Left kidney (tissue), 8 donors: ENCODE results near the gene POLR1E. TPM values are rescaled to one million over a fixed set of nuclear protein-coding genes. Genes with fewer than 3 reads are reported as not detected.

Experiments used
- DNase-seq: peaks from one replicate; pipeline ENCODE4 v3.0.0-alpha.2; 2013
- long read RNA-seq, 8 donors: transcript quantifications; one replicate each; lab custom pipeline, GENCODE V29; 2026
- polyA plus RNA-seq: library from polyadenylated mRNA; unstranded; fragments of 120-200 nt; gene quantifications from one replicate; pipeline ENCODE4 v1.2.1, GENCODE V29; 2013; ENCODE audit not compliant: insufficient read length

The POLR1E gene, protein sequence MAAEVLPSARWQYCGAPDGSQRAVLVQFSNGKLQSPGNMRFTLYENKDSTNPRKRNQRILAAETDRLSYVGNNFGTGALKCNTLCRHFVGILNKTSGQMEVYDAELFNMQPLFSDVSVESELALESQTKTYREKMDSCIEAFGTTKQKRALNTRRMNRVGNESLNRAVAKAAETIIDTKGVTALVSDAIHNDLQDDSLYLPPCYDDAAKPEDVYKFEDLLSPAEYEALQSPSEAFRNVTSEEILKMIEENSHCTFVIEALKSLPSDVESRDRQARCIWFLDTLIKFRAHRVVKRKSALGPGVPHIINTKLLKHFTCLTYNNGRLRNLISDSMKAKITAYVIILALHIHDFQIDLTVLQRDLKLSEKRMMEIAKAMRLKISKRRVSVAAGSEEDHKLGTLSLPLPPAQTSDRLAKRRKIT
- 25.8 TPM for polyA plus RNA-seq
- long read RNA-seq, donor 1, partial matches to known transcripts, result 0 of 3 reads
- long read RNA-seq, donor 1, other reads (novel, unspliced or antisense), result 0 of 3 reads
- long read RNA-seq, donor 2, transcript POLR1E-202 (12 exons, 1,868 nt), result major isoform, 5 of 6 reads
- long read RNA-seq, donor 2, partial matches to known transcripts, result 0 of 6 reads
- long read RNA-seq, donor 2, other reads (novel, unspliced or antisense), result 0 of 6 reads
- long read RNA-seq, donor 3, transcript POLR1E-202 (12 exons, 1,868 nt), result major isoform, 11 of 13 reads
- long read RNA-seq, donor 3, partial matches to known transcripts, result 0 of 13 reads
- long read RNA-seq, donor 3, other reads (novel, unspliced or antisense), result 0 of 13 reads
- long read RNA-seq, donor 4, result 0 reads
- long read RNA-seq, donor 5, transcript POLR1E-202 (12 exons, 1,868 nt), result major isoform, 7 of 7 reads
- long read RNA-seq, donor 5, partial matches to known transcripts, result 0 of 7 reads
- long read RNA-seq, donor 5, other reads (novel, unspliced or antisense), result 0 of 7 reads
- long read RNA-seq, donor 6, transcript POLR1E-202 (12 exons, 1,868 nt), result major isoform, 6 of 6 reads
- long read RNA-seq, donor 6, partial matches to known transcripts, result 0 of 6 reads
- long read RNA-seq, donor 6, other reads (novel, unspliced or antisense), result 0 of 6 reads
- long read RNA-seq, donor 7, transcript POLR1E-202 (12 exons, 1,868 nt), result major isoform, 6 of 7 reads
- long read RNA-seq, donor 7, partial matches to known transcripts, result 0 of 7 reads
- long read RNA-seq, donor 7, other reads (novel, unspliced or antisense), result 0 of 7 reads
- long read RNA-seq, donor 8, partial matches to known transcripts, result 0 of 5 reads
- long read RNA-seq, donor 8, other reads (novel, unspliced or antisense), result 0 of 5 reads

DNA sequence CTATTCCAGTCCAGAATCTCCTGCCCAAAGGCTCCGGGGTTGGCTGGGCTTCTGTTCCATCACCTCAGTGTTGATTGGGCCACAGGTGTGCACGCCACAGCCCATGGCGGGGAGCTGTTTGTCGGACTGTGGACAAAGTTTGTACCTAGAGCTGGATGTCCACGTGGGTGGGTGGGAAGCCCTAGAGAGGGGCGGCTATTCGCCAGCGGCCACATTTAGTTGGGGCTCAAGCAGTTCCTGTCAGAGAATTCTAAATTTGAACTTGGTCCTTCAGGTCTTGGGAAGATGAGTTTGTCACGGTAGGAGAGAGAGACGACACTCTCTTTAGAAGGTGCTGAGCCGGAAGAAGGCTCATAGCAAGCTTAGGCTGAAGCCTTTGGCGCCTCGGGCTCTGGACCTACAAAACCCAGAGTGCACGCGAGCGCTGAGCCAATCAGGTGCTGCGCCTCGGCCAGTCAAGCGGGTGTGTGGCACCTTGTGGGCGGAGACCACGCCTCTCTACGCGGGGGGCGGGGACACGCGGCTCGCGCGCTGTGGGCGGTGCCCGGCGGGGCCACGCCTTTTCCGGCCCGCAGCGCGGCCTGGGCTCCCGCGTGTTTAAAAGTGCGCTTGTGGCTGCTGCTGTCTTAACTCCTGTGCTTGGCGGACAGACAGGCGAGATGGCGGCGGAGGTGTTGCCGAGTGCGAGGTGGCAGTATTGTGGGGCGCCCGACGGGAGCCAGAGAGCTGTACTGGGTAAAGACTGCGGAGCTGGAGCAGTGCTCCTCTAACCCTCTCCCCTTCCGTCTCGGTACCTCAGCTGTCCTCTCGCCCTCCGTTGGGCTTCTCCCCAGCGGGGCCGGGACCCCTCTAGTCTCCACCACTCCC is at the start of gene POLR1E:
Gene POLR1E, plus strand, starts transcription at position 560 of the 867 bp plus-strand sequence. Its CDS starts 100 bp downstream, at position 660.
- DNase-seq, result peak; percentile 89

DNA sequence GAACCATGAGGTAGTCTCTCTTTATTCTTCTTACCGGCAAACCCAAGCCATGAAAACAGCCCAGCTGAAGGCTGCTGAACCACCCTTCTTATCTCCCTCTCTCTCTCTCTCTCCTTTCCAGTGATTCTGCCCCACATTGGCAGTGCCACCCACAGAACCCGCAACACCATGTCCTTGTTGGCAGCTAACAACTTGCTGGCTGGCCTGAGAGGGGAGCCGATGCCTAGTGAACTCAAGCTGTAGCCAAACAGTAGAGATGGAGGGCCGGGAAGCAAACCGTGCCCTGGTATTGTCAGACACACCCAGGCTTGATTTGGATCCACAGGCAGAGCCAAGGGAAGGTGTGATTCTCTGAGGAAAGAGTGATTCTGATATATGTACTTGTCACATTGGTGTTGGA is 49.2 kb upstream of the POLR1E start:
- no peak for DNase-seq

DNA sequence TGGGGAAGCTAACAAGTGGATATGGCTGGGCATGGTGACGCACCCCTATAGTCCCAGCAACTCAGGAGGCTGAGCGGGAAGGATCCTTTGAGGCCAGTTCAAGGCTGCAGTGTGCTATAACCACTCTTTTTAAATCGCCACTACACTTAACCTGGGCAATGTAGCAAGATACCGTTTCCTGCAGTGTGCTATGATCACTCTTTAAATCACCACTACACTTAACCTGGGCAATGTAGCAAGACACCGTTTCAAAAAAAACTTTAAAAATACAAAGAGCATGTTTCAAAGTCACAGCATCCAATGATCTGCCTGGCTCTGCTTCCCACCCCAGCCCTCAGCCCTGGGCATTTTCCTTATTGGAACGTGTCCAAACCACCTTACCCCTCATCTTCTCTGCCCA is 48.7 kb upstream of the POLR1E start:
- DNase-seq, result no peak

DNA sequence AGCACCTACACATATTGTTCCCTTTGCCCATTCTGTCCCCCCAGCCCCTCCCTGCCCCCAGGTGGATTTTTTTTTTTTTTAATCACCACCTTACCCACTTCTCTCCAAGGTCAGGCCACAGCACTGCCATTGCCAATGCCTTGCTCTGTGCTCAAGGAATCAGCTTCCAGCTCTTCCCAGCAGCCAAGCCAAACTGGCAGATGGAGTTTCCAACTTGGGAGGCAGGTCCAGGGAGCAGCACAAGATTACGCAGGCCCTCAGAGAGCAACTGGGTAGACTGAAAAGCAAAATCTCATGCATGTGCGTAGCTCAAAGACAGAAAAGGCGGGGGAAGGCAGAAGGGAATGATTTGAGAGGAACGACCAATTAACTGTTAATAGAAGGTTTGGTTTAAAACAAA is 48.1 kb upstream of the POLR1E start:
- DNase-seq, result no peak

DNA sequence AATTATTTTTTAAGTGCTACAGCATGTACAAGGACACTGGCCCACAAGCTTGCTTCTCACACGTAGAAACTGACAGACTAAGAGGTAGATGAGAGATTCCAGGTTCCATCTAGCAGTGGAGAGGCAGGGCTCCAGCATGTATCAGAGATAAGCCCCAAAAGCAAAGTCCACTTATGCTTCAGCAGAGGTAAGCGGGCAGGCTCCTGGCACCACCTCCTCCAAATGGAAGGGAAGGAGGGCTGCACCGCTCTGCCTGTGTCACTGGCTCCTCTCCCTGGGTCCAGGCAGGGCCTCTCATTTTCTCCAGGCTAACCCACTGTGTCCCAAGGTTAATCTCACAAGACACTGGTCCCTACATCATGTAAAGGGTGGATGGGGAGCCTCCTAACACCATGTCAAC is 47.4 kb upstream of the POLR1E start:
- no peak for DNase-seq

DNA sequence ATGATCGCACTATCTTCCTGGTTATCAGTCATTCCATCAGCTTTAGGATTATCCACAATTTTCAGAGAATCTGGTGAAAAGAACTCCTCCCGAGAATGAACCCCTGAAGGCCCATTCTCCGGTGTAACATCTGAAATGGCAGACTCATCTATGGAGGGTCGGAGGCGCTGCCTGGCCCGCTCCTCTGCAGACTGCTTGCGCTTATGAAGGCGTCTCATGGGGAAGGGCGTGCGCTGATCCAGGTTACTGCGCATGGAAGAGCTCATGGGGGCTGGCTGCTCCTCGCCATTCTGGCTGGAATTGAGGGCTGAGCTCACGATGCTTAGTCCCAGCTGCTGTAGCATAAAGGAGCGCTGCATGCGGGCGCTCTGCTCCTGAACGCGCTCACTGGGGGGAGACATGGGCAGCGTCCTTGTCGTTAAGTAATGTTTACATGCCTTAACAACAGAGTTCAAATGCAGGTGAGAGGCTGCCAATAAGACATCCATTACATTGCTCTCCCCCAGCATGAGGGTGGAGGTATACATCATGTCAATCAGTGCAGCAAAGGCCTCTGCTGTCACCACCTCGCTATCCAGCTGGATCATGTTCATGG is 43.9 kb upstream of the POLR1E start:
- DNase-seq, result no peak

DNA sequence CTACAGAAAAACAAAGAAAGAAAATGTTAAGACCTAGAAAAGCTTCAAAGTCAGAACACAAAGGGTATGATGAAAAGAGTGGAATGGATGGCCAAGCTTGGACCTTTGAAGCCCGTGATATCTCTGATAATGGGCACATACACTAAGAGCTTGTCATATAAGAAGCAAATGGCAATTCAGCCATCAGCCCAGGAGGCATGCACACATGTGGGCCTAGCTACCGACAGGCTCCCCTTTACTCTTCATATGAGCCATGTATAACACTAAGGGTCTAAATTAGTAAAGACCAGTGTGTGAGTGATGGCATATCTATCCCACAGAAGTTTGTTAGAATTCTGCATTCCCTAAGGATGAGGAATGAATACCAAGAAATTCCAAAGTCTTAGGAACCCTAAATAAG is 43.2 kb upstream of the POLR1E start:
- no peak for DNase-seq

DNA sequence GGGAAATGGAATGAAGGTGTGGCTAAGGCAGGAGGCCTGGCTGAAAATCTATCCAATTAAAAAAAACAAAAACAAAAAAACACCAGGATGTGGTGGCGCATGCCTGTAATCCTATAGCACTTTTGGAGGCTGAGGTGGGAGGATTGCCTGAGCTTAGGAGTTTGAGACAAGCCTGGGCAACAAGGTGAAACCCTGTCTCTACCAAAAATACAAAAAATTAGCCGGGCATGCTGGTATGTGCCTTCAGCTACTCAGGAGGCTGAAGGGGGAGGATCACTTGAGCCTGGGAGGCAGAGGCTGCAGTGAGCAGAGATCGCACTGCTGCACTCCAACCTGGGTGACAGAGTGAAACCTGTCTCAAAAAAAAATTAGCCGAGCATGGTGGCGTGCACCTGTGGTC is 42.2 kb upstream of the POLR1E start:
- DNase-seq, result no peak

DNA sequence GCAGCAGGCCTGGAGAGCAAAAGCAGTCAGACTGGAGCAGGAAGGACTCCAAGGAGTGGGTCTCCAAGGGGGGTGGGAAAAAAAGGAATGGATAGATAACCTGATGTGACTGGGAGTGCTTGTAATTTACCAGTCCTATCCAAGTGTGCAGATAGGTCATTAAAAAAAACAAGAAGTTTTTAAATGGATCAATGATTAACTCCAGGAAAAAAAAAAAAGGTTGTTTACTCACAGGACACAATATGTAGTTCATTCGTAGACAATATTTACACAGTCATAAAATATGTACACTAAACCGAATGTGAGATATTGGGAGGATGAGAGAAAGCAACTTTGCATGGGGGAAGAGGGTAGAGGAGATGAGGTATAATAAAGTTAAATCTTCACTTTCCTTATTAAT is 40.9 kb upstream of the POLR1E start:
- no peak for DNase-seq

DNA sequence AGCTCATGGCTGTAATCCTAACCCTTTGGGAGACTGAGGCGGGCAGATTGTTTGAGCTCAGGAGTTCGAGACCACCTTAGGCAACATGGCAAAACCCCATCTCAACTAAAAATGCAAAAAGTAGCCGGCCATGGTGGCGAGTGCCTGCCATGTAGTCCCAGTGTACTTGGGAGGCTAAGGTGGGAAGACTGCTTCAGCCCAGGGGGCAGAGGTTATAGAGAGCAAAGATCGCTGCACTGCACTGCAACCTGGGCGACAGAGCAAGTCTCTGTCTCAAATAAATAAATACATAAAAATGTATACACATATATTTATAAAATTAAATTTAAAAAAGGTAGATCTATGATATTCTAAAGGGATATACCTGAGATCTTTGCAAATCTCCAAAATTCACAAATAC is 39.9 kb upstream of the POLR1E start:
- no peak for DNase-seq

DNA sequence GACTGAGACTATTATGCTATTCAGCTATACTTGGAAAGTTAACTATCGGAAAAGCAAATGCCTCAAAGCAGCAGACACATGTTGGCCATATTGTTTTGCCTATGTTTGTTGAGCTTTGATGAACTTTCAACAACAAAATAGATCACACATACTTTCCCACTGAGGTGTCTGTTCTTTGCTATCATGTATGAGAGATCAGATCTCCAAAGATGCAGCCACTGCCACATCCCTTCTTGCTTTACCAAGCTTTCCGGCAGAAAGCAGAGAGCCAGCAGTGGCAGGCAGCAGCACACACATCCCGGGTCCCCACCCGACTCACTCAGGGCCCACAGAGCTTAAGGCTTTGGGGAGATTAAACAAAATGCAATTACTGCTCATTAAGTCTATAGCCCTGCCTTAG is 39.3 kb upstream of the POLR1E start:
- DNase-seq, result no peak

DNA sequence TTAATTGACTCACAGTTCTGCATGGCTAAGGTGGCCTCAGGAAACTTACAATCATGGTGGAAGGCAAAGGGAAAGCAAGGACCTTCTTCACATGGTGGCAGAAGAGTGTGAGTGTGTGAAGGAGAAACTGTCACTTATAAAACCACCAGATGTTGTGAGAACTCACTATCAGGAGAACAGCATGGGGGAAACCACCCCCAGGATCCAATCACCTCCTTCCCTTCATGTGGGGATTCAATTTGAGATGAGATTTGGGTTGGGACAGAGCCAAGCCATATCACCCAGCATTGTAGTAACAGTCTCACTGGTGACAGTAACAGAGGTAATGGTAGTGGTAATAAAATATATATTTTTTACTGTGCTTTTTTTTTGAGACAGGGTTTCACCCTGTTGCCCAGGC is 38.6 kb upstream of the POLR1E start:
- DNase-seq, result no peak

DNA sequence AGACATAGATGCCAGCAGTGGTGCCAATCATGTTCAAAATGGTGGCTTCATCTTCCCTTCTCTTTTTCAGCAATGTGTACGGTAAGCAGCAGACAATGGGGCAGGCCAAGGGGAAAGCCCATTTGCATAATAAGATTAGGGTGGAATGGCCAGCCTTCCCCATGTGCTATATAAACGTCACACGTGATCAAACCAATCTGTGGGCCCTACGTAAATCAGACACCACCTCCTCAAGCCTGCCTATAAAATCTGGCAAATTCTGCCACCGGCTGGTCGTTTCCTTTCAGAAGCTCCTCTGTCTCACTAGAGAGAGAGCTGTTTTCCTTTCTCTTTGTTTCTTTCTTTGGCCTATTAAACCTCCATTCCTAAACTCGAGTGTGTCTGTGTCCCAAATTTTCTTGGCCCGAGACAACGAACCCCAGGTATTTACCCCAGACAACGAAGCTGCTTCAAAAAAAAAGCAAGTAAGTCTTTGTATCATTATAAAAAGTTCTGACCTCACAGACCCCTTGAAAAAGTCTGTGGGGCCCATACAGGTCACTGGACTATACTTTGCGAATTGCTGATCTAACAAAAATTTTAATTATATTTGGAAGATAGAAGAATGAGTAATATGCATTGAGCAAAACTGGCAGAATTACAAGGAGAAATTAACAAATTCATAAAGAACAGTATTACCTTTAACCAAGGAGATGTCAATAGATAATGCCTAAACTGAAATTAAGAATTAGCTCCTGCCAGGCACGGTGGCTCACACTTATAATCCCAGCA is 35.7 kb upstream of the POLR1E start:
- no peak for DNase-seq

DNA sequence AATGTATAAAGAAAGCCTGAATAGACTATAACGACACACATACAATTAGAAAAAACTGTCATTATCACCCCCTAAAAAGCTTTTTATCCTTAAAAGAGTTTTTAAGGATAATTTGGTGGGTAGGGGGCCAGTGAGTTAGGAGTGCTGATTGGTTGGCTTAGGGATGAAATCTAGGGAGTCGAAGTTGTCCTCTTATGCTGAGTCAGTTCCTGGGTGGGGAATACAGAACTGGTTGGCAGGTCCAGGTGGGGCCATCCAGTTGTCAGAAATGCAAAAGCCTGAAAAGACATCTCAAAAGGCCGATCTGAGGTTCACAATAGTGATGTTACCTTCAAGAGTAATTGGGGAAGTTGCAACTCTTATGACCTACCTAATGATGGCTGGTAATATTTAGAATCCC is 34.1 kb upstream of the POLR1E start:
- no peak for DNase-seq

DNA sequence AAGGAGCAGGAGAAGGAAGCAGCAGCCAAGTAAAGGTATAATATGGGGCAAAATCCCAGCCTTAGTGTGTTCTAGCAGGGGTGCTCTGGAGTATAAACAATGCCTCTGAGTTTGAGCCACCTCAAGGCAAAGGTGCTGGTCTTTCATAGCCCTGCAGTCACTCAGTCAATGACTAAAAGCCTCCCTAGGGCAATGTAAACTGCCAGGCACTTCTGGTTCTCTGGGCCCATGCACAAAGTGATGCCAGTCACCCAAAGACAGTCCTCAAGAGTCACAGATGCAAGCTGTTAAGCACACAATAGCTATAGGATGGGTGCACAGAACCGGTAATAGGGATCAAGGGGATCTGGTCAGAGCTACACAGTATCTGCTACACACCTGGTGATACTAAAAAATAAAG is 33.1 kb upstream of the POLR1E start:
- DNase-seq, result no peak

DNA sequence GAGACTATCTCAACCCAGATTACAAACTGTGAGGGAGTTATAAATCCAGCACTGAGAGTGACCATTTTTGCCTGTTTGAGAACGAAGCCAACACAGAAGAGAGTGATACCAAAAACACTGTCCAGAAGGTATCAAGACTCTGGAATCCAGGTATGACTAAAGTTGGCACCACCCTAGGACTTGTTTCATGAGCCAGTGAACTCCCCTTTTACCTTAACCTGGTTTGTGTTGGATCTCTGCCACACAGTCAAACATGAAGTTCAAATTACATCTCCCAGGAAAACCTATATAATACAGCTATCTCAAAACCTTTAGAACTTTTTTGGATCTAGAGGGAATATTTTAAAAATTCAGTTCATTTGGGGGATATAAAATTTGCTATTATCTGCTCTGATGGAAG is 31.9 kb upstream of the POLR1E start:
- DNase-seq, result no peak

DNA sequence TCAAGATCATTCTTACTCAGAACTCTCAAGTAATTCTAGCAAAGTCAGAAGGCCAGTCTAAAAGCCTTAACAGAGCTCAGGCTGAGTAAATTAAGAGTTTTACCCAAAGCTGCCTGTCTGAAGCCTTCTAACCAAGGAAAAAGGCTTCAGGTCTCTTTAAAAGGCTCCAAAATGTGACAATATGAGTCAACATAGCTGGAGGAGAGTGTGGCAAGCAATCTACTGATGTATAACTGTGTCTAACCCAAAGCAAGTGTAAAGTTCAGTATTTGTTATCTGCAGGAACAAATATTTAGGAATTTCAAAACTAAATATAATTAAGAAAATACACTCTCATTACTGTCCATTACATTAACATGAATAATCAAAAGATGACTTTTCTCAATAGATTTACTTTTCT is 31.5 kb upstream of the POLR1E start:
- no peak for DNase-seq

DNA sequence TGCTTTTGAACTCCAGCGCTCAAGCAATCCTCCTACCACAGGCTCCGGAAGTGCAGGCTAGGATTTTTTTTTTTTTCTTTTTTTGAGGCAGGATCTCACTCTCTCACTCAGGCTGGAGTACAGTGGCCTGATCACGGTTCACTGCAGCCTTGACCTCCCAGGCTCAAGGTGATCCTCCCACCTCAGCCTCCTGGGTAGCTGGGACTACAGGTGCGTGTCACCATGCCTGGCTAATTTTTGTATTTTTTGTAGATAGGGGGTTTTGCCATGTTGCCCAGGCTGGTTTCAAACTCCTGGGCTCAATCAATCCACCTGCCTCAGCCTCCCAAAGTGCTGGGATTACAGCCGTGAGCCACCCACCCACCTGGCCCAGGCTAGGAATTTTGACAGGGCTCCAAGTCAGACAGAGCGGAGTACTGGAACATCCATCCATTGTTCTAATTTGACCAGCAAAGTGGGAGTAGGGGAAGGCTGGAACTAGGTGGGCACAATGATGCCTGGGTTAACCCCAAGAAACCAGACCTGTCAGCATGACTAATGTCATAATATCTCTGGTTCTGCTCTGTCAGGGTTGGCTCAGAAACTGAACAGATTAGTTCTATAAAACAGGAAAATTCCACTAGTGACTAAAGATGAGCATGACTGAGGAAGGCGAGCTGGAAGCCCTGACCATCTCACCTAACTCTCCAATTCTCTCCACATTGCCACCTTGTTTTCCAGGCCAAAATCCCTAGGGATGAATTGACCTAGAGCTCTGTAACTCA is 29.7 kb upstream of the POLR1E start:
- no peak for DNase-seq

DNA sequence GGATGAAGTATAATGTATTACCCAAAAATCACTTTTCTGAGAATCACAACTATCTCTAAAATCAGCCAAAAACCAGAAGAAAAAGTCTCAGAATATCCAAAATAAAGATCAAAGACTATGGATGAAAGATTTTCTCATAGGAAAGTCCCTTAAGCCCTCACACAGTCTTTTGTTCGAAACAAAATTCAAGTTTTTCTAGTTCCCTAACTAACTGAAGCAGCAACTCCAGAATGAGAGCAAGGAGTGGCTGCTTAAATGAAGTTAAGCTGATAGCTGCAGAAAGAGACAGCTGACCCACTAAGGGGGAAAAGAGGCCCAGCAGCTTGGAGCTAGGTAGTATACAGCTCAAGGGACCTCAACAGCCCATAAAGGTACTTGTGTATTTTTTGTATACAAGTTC is 28.9 kb upstream of the POLR1E start:
- DNase-seq, result no peak
